SK-N-SH treated with all-trans-retinoic acid at 6 μM for 48 hours (cell line): ENCODE measurements around the gene YIF1A.

Experiments used
- ARNTL ChIP-seq: fragments of 450-650 bp; formaldehyde crosslinking; IDR thresholded peaks from 2 replicates; pipeline ENCODE4 v1.5.0; 2020; ENCODE audit warnings: low read depth, mild to moderate bottlenecking, moderate library complexity, borderline replicate concordance
- CSDC2 ChIP-seq: fragments of 250-450 bp; sonication (Bioruptor Pico); IDR thresholded peaks from 2 replicates; pipeline ENCODE4 v1.5.0; 2020; ENCODE audit warnings: mild to moderate bottlenecking, moderate library complexity
- GLIS3 ChIP-seq: fragments of 250-450 bp; sonication (Bioruptor Pico); IDR thresholded peaks from 2 replicates; pipeline ENCODE4 v1.5.0; 2020; ENCODE audit warnings: mild to moderate bottlenecking, moderate library complexity
- ISL1 ChIP-seq: fragments of 250-450 bp; sonication (Bioruptor Pico); IDR thresholded peaks from 2 replicates; pipeline ENCODE4 v2.1.2; 2022; ENCODE audit warnings: mild to moderate bottlenecking, moderate library complexity
- POU6F1 ChIP-seq: fragments of 250-450 bp; sonication (Bioruptor Pico); IDR thresholded peaks from 2 replicates; pipeline ENCODE4 v1.8.0; 2021; ENCODE audit warnings: low read depth, mild to moderate bottlenecking, moderate library complexity, borderline replicate concordance
- PPARA ChIP-seq: fragments of 250-450 bp; sonication (Bioruptor Pico); IDR thresholded peaks from 2 replicates; pipeline ENCODE4 v1.5.0; 2020; ENCODE audit warnings: mild to moderate bottlenecking, borderline replicate concordance
- SNAI2 ChIP-seq: fragments of 250-450 bp; sonication (Bioruptor Pico); IDR thresholded peaks from 2 replicates; pipeline ENCODE4 v1.5.0; 2020; ENCODE audit warnings: mild to moderate bottlenecking, moderate library complexity
- TOX ChIP-seq: fragments of 250-450 bp; sonication (Bioruptor Pico); IDR thresholded peaks from 2 replicates; pipeline ENCODE4 v1.8.0; 2021; ENCODE audit warnings: mild to moderate bottlenecking, moderate library complexity, borderline replicate concordance
- TSHZ2 ChIP-seq: fragments of 250-450 bp; sonication (Bioruptor Pico); IDR thresholded peaks from 2 replicates; pipeline ENCODE4 v1.5.0; 2020; ENCODE audit warnings: mild to moderate bottlenecking, moderate library complexity
- ZFP30 ChIP-seq: fragments of 450-650 bp; formaldehyde crosslinking; IDR thresholded peaks from 2 replicates; pipeline ENCODE4 v1.5.0; 2022; ENCODE audit warnings: mild to moderate bottlenecking, moderate library complexity

- TF ChIP-seq ZFP30 (CRISPR knock-in tag) (no peak), ISL1 (no peak), CSDC2 (no peak), POU6F1 (CRISPR knock-in tag) (no peak), SNAI2 (CRISPR knock-in tag) (no peak), GLIS3 (CRISPR knock-in tag) (no peak), TSHZ2 (CRISPR knock-in tag) (no peak), TOX (no peak), ARNTL (CRISPR knock-in tag) (no peak), PPARA (no peak)
Measured at GRCh38 chr11:66329165-66329673, 40.3 kb upstream of the YIF1A start.
